HG03139 (cell line): ENCODE data around the gene SPECC1.
"Not testable (repeated sequence)": the region's sequence is repeated elsewhere in the genome, so short reads cannot be mapped to it uniquely, and the experiment has no call there.

Source experiments
- ATAC-seq: cut with Tn5 transposase; IDR thresholded peaks from one replicate; pipeline ENCODE4 v1.9.1; 2021; ENCODE audit not compliant: unreplicated experiment

Gene SPECC1

DNA sequence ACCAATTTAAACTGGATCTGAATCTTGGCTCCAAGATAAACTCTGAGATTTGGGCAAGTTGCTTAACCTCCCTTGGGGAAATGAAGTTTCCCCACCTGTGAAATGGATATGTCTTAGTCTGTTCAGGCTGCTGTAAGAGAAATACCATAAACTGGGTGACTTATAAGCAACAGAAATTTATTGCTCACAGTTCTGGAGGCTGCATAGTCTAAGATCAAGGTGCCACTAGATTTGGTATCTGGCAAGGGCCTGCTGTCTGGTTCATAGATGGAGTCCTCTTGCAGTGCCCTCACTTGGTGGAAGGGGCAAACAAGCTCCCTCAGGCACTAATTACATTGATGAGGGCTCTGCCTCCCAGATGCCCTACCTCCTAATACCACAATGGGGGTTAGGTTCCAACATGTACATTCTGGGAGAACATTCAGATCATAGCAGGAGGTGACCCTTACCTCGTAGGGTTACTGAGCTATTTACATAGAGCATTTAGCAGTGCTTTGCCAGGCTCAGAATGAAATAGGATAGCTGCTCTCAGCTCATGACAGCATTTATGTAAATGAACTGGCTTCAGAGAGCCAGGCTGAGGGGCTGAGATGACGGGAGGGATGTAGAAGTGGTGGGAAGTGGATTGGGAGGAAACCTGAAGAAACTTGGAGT is 83.9 kb downstream of the SPECC1 start:
- no peak for ATAC-seq

DNA sequence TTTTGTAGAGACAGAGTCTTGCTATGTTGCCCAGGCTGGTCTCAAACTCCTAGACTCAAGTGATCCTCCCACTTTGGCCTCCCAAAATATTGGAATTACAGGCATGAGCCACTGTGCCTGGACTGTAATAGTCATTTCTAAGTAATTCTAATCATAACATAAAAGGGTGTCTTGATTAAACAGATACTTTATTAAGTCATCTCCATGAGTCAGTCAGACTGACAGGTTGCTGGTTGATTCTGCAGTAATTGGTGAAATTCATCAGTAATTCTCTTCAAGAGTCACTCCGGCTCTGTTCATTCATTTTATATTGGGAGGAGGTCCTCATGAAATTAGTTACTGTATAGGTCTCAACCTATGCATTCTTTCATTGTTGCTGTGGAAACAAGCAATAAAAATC is 85.6 kb downstream of the SPECC1 start:
- ATAC-seq, result no peak

DNA sequence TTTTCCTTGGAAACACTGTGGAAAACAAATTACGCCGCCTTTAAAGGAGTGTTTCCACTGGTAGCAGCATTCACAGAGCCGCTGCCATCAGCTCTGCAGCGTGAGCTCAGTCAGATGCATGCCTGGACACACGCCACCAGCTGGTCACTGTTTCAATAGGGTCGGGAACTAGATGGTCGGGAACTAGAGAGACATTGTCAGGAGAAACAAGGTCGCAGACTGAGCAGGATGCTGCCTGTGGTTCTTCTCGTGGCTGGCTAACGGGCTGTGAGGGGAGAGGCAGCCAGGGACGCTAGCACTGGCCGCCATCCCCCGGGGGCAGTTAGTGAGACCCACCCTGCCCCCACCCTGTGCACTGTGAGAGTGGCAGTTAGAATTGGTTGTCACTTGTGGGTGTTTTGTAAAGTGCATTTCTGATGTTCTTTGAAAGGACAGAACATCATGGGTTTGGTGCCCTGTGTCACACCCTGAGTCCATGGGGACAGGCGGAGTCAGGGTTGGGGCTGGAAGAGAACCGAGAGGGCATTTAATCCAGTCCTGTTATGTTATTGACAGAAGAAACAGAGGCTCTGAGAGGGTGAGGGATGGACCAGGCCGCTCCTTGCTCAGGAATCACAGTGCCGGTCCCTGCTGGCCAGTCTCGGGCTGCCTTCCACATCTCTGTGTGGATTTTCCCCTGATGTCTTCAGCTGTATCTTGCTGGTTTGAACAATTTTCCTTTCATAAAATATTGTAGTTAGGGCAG is 86.3 kb downstream of the SPECC1 start:
- ATAC-seq, result no peak

GRCh38 chr17:20096430-20096829 is 87.3 kb downstream of the SPECC1 start:
- no peak for ATAC-seq

- no peak for ATAC-seq
These were observed 88.2 kb downstream of the SPECC1 start for GRCh38 chr17:20097330-20097729.

GRCh38 chr17:20098314-20098713 is 89.2 kb downstream of the SPECC1 start:
- no peak for ATAC-seq

DNA sequence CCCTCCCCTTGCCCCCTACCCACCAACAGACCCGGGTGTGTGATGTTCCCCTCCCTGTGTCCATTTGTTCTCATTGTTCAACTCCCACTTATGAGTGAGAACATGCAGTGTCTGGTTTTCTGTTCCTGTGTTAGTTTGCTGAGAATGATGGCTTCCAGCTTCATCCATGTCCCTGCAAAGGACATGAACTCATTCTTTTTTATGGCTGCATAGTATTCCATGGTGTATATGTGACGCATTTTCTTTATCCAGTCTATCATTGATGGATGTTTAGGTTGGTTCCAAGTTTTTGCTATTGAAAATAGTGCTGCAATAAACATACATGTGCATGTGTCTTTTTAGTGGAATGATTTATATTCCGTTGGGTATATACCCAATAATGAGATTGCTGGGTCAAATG is 91.6 kb downstream of the SPECC1 start:
- not testable (repeated sequence) for ATAC-seq

DNA sequence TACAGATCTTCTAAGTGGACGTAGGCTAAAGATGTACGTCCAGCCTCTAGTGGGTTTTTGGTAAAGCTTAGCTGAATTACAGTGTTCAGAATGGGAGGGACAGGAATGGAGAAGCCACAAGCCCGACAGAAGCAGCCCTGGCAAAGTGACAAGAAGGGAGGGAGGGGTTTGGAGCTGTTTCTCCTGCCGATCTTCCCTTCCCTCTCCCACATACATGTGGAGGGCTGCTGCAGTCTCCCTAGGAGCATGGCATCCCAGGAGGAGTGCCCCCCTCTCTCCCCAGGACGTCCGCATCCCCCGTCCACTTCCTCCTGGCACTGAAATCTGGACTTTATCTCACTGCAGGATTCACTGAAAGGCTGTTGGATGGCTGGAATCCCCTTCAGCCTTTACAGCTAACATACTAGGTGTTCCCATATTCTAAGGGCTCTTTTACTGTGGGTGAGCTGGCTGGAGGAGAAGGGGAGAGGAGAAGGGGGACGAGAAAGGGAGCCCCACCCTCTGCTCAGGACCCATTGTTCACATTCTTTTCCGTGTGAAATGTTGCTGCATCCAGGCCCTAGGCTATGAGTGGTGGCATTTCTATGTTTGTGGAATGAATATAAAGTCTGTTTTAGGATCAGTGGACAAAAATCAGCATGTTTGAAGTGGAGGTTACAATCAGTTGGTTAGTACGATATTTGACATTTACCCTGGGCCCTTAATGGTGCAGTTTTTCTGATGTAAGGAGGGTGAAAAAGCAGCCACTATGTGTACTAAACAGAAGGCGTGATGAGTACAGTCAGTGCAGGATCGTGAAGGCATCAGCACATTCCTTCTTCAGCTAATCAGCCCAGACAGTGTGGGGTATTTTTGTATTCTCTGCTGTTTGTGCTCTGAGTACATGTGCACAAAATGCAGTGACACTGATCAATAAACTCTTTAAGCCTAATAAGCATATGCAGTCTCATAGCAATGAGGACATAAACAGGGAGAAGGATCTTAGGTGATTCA is 94.6 kb downstream of the SPECC1 start:
- no peak for ATAC-seq

DNA sequence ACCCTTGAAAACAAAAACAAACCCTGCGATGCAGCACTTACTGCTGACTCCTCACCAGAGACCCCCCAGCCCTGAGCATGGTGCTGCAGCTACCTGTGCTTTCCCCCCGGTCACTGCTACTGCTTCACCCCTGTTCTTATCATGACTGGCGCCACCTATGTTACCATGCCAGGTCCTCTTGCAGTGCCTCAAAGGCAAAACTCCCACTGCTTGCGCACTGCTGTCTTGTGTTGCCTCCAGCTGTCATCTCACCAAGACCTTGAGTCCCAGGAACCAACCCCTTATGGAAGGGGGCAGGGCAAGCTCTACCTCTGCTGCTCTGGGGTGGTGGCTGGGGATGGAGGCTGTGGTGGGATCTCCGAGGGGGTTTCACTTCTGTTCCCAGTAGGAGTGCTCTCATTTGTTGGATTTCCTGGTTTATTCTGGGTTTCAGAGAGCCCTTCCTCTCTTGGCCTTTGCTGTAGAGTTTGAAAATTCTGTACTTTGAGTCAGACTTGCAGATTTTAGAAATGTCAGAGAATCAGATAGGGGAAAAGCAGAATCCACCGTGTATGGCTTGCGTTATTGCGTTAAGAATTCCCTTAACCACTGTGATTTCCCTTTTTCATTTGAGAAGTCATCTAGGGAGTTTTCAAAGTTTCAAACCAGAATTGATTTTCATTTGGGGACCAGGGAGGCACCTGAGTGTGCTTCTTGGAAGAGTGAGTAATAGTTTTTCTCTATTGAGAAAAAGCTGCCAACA is 96.6 kb downstream of the SPECC1 start:
- ATAC-seq, result no peak

DNA sequence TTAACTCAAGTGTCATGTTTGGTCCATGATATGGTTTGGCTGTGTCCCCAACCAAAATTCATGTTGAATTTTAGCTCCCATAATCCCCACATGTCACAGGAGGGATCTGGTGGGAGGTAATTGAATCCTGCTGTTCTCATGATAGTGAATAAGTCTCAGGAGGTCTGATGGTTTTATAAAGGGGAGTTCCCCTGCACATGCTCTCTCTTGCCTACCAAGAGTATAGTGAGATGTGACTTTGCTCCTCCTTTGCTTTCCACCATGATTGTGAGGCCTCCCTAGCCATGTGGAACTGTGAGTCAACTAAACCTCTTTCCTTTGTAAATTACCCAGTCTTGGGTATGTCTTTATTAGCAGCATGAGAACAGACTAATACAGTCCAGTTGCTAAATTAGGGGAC is 97.3 kb downstream of the SPECC1 start:
- ATAC-seq, result not testable (repeated sequence)

GRCh38 chr17:20109076-20109475 is 99.9 kb downstream of the SPECC1 start:
- no peak for ATAC-seq

GRCh38 chr17:20111538-20111937 is 102.4 kb downstream of the SPECC1 start:
- no peak for ATAC-seq

DNA sequence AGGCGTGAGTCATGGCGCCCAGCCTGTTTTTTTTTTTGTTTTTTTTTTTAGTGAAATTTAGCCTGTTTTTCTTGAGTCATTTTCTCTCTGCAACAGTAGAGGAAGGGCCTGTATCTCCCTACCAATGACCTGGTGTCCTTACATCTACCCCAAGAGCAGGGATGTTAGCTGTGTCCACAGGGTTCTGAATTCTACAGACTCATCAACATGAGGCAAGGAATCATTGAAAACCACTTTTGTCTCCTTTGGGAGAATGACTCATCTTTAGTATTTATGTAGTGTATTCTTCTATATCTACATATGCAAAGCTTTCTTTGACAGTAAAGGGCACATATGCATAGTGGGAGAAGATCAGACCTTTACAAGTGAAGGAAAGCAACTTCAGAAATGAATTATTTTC is 105.3 kb downstream of the SPECC1 start:
- ATAC-seq, result no peak

DNA sequence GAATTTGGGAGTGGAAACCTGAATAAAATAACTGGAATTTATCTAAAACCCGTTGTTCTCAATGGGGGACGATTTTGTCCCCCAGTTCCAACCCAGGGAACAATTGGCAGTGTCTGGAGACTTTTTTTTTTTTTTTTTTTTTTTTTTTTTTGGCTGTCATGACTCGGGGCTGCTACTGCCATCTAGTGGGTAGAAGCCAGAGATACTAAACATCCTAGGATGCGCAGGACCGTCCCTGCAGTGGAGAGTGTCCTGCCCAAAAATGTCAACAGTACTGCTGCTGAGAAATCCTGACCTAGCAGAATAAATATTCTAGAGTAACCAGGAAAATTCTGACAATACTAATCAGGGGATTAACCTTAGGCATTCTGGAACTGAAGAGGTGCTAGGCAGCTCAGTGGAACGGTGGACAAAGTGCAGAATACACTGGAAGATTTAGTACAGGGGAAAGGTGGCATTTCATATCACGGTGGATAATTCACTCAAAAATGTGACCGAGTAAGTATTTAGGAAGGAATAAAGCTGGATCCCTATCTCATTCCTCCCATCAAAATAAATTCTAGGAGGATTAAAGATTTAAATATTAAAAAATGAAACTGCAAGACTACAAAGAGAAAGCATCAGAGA is 107.6 kb downstream of the SPECC1 start:
- ATAC-seq, result no peak

- ATAC-seq, result no peak
These were observed 109.1 kb downstream of the SPECC1 start for GRCh38 chr17:20118280-20118679.

DNA sequence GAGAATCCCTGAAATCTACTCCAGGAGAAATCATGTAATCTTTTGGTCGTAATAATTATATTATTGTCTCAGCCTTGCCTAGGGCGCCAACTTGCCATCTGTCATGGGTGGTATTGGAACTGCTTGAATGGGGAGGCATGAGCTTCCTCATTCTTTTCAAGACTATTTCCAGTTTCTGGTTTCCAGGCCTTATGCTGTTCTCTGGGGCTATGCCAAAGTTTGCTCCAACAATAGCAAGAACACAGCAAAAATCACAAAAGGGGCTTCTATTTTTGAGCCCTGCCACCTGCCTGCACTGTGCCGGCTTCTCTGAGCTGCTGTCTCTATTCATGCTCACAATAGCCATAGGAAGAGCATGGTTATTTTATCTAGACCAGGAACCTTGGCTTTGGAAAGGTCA is 111.7 kb downstream of the SPECC1 start:
- no peak for ATAC-seq

DNA sequence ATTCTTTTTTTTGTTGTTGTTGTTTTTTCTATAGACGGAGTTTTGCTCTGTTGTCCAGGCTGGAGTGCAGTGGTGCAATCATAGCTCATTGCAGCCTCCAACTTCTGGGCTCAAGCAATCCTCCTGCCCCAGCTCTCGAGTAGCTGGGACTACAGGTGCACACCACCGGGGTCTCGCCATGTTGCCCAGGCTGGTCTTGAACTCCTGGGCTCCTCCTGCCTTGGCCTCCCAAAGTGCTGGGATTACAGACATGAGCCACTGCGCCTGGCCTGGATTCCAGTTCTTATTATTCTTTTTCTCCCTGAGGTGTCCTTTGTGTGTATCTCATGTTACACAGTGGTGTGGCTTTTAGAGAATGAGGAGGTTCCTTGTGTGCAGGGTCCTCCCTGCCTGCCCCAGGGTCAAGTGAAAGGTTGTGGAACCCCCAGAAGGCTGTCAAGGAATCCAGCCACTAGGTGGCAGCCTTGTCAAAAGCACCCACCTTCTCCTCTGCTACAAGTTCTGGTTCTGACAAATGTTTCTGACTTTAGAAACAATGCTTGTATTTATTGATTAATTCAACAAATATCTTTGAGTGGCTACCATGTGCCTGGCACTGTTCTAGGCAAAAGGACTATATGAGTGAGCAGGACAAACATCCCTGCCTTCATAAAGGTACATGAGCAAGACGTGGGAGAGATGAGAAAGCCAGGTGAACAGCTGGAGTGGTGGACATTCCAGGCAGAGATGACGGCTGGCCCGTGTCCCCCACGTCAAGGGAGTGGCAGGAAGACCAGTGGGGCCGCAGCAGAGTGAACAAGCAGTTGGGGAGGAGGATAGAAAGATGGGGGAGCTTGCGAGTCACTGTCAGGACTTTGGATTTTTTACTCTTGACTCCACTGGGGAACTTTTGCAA is 112.4 kb downstream of the SPECC1 start:
- no peak for ATAC-seq

- no peak for ATAC-seq
These were observed 113.2 kb downstream of the SPECC1 start for GRCh38 chr17:20122254-20122879.

GRCh38 chr17:20123209-20123608 is 114.0 kb downstream of the SPECC1 start:
- no peak for ATAC-seq
